Cardiac fibroblast (primary cell): ENCODE measurements around the gene TAS2R14.
A peak's percentile ranks its signal among the peaks of the same experiment; 100 is the strongest.

Experiments
- DNase-seq, 2 donors: peaks; one replicate each; pipeline versions ENCODE4 v3.0.0 to v3.0.0-alpha.2; 2010; ENCODE audit warnings: low read depth in 2 of 2
- H3K4me3 ChIP-seq, 2 donors: replicated peaks in 1 of 2; 1 replicate in 1 of 2; 2 replicates in 1 of 2; pipeline ENCODE4 v1.5.1; 2011; ENCODE audit warnings: low read depth in 2 of 2, low read length in 2 of 2, mild to moderate bottlenecking in 2 of 2, moderate library complexity in 1 of 2
- TF ChIP-seq, protein P1 (sequence below): IDR thresholded peaks from one replicate; pipeline ENCODE4 v1.5.1; 2011; ENCODE audit warnings: low read depth, mild to moderate bottlenecking, low read length, inconsistent platforms

The TAS2R14 gene

DNA sequence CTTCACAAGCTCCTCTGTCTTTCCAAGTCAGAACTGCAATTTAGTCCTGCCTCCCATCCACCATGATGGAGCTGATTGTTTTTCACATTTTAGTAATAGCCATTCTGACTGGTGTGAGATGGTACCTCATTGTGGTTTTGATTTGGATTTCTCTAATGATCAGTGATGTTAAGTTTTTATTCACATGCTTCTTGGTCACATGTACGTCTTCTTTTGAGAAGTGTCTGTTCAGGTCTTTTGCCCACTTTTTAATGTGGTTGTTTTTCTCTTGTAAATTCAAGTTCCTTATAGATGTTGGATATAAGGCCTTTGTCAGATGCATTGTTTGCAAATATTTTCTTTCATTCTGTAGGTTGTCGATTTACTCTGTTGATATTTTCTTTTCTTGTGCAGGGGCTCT is 4.1 kb upstream of the TAS2R14 start:
- TF ChIP-seq, protein P1, sequence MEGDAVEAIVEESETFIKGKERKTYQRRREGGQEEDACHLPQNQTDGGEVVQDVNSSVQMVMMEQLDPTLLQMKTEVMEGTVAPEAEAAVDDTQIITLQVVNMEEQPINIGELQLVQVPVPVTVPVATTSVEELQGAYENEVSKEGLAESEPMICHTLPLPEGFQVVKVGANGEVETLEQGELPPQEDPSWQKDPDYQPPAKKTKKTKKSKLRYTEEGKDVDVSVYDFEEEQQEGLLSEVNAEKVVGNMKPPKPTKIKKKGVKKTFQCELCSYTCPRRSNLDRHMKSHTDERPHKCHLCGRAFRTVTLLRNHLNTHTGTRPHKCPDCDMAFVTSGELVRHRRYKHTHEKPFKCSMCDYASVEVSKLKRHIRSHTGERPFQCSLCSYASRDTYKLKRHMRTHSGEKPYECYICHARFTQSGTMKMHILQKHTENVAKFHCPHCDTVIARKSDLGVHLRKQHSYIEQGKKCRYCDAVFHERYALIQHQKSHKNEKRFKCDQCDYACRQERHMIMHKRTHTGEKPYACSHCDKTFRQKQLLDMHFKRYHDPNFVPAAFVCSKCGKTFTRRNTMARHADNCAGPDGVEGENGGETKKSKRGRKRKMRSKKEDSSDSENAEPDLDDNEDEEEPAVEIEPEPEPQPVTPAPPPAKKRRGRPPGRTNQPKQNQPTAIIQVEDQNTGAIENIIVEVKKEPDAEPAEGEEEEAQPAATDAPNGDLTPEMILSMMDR: no peak
- no peak overlapping the region for H3K4me3 ChIP-seq
- no peak for DNase-seq

DNA sequence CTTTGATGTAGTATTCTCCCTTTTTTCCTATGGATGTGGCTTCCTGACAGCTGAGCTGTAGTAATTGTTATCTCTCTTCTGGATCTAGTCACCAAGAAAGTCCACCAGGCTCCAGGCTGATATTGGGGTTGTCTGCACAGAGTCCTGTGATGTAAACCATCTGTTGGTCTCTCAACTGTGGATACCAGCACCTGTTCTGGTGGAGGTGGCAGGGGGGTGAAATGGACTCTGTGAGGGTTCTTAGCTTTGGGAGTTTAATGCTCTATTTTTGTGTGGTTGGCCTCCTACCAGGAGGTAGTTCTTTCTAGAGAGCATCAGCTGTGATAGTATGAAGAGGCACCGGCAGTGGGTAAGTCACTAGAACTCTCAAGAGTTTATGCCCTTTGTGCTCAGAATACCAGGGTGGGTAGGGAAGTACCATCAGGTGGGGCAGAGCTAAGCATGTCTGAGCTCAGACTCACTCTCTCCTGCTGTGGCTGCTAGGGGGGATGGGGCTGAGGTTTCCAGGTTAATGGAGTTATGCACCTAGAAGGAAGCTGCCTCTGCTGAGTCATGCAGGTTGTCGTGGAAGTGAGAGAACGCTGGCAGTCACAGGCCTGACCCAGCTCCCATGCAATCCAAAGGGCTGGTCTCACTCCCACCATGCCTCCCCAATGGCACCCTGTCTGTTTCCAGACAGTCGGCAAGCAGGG is 3.0 kb upstream of the TAS2R14 start:
- DNase-seq: no peak
- TF ChIP-seq, protein P1: no peak

DNA sequence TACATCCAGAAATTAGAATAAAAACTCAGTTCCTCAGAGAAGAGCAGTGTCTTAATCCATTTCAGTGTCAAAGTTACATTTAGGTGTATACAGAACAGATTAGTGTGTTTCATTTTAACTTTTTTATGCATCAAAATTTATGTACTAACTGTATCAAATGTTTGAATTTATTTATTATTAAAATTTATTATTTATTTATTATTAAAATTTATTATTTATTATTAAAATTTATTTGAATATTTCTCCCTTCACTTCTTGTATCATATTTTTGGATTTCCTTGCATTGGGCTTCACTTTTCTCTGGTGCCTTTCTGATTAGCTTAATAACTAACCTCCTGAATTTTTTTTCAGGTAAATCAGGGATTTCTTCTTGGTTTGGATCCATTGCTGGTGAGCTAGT is 2.3 kb upstream of the TAS2R14 start:
- no peak for DNase-seq
- TF ChIP-seq, protein P1: no peak
- no peak overlapping the region for H3K4me3 ChIP-seq

More for the DNA sequence above, 3.0 kb upstream of the TAS2R14 start:
- H3K4me3 ChIP-seq: no peak overlapping the region

DNA sequence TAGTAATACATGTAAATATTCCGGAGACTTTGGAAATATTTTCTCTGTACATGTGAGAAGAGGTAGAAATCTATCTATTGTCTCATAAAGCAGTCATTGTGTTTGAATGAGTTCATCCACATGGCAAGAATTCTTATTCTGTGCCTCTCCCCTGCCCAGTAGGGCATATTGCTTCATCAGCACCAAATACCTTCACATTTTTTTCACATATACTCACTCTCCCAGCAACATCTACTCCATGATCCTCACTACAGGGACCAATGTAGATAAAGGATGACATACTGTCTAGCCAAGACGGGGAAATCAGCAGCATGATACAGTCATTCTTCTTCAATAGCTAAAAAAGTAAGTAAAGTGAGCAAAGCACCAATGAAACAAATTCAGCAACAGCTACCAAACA is 1.3 kb upstream of the TAS2R14 start:
- DNase-seq: peak; percentile 62 to 96
- H3K4me3 ChIP-seq: no peak overlapping the region
- TF ChIP-seq, protein P1: no peak

DNA sequence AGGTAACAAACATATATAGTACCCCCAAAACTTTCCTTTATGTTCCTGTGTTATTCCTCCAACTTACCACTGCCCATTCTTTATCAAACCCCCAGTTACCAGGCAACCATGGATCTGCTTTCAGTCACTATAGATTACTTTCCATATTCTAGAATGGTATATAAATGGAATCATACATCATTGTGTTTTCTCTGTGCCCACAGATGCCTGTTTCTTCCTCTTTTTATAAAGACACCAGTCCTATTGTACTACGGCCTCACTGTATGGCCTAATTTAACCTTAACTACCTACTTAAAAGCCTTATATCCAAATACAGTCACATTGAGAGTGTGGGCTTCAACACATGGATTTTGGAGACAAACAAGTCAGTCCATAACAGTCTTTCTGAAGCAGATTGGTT is 2.6 kb downstream of the TAS2R14 start:
- TF ChIP-seq, protein P1: no peak
- H3K4me3 ChIP-seq: no peak overlapping the region
- DNase-seq: no peak

DNA sequence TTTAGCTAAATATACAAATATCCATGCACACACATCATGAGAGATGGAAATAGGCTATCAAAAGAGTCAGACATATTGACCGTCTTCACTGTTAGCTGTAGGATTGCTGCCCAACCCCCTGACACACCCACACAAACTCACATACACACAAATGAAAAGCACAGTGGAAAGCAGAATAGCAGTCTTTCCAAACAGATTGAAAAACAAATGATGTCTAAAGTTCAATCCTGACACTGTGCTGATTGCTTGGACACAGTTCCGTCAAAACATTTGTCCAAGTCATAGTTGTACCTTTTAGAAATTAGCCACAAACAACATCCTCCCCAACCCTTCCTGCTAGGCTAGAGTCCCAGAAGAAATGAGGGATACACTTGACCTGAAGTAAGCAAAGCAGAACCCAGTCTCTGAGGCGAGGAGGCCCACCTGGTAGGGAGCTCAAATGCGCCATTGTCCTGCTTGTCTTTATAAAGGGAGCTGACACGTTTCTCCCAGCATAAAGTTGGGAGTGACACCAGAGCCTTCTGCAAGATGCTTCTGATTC is 10.2 kb downstream of the TAS2R14 start, which contains the start of gene PRH2:
Gene PRH2 (plus strand): TSS at position 491 of the 541 bp plus-strand sequence. CDS start 38 bp downstream, at position 529.
- H3K4me3 ChIP-seq: no peak within 1 kb of the TSS
- DNase-seq: no peak
- TF ChIP-seq, protein P1: no peak
